Right lobe of liver (tissue), 6 donors: Measurements from ENCODE around the gene ST6GALNAC6. TPM values are rescaled to one million over a fixed set of nuclear protein-coding genes. Genes with fewer than 3 reads are reported as not detected.

Source experiments
- ATAC-seq, 4 donors: fragments of 200-7000 bp; cut with Tn5 transposase; one replicate each; pipeline ENCODE4 v1.9.1; 2020; ENCODE audit warnings: mild to moderate bottlenecking in 4 of 4, moderate library complexity in 4 of 4
- DNase-seq, 3 donors: peaks; one replicate each; pipeline ENCODE4 v3.0.0-alpha.2; 2020
- H3K27ac ChIP-seq, 3 donors: fragments of 200-600 bp; one replicate each; pipeline ENCODE4 v1.8.0; 2022
- H3K27me3 ChIP-seq, 2 donors: fragments of 200-600 bp; one replicate each; pipeline ENCODE4 v1.8.0; 2022
- H3K36me3 ChIP-seq, 4 donors: fragments of 200-600 bp; sonication (generic) in 1 of 4; one replicate each; pipeline versions ENCODE4 v1.5.1 to v1.8.0; 2017 to 2022; ENCODE audit warnings: control low read depth in 1 of 4
- H3K4me1 ChIP-seq, 4 donors: fragments of 200-600 bp; sonication (generic) in 1 of 4; one replicate each; pipeline versions ENCODE4 v1.5.1 to v1.8.0; 2017 to 2022; ENCODE audit warnings: control low read depth in 1 of 4
- H3K4me3 ChIP-seq, 3 donors: fragments of 200-600 bp; one replicate each; pipeline ENCODE4 v1.8.0; 2022
- H3K9me3 ChIP-seq, 4 donors: fragments of 200-600 bp; sonication (generic) in 1 of 4; one replicate each; pipeline versions ENCODE4 v1.5.1 to v1.8.0; 2017 to 2022; ENCODE audit warnings: control low read depth in 1 of 4
- POLR2A ChIP-seq: fragments of 450-650 bp; IDR thresholded peaks from one replicate; pipeline ENCODE4 v1.6.1; 2017; ENCODE audit warnings: antibody characterized with exemption, mild to moderate bottlenecking
- WGBS: methylation state at CpG from one replicate; pipeline ENCODE4 v1.1.6; 2018; ENCODE audit warnings: low coverage, low lambda C conversion rate; ENCODE audit not compliant: insufficient coverage; ENCODE audit errors: missing lambda C conversion rate; 5-methylcytosine and 5-hydroxymethylcytosine counted together
- intact Hi-C, 2 donors: fragments of 100-400 bp; cut with DNase I; formaldehyde crosslinking; loops; one replicate each; pipeline versions ENCODE4 v1.11.2 to v1.14.1; 2022
- total RNA-seq, 6 experiments: library from RNA; depleted of rRNA in 2 of 6; stranded (reverse); fragments of >200 nt in 2 of 6; fragmentation: NEBNext Ultra II Directional in 3 of 6; extraction: Animal tissue kit (Norgen Biotek cat#: 25700) in 3 of 6; gene quantifications; one replicate each; pipeline versions ENCODE4 v1.1.0 to v1.2.4, GENCODE V29; 2016 to 2023
- TF ChIP-seq, protein P1 (sequence below), 4 donors: fragments of 200-600 bp in 3 of 4; fragments of 450-650 bp in 1 of 4; IDR thresholded peaks; one replicate each; pipeline versions ENCODE4 v1.5.1 to v1.8.0; 2016 to 2022; ENCODE audit warnings: antibody characterized with exemption in 4 of 4, mild to moderate bottlenecking in 2 of 4
- donor health status: DM: no; HTN: yes; CAD: no.
- donor health status: DM: no; HTN: no; CAD: no.
- donor health status: DM: no; HTN: no; CAD: no.
- donor health status: DM: no; HTN: yes; CAD: no.
- donor health status: DM: no; HTN: yes; CAD: no.

Gene ST6GALNAC6
- total RNA-seq, 6 experiments from 2014 or later: 22.5 to 40.3 (median 29.8) TPM

DNA sequence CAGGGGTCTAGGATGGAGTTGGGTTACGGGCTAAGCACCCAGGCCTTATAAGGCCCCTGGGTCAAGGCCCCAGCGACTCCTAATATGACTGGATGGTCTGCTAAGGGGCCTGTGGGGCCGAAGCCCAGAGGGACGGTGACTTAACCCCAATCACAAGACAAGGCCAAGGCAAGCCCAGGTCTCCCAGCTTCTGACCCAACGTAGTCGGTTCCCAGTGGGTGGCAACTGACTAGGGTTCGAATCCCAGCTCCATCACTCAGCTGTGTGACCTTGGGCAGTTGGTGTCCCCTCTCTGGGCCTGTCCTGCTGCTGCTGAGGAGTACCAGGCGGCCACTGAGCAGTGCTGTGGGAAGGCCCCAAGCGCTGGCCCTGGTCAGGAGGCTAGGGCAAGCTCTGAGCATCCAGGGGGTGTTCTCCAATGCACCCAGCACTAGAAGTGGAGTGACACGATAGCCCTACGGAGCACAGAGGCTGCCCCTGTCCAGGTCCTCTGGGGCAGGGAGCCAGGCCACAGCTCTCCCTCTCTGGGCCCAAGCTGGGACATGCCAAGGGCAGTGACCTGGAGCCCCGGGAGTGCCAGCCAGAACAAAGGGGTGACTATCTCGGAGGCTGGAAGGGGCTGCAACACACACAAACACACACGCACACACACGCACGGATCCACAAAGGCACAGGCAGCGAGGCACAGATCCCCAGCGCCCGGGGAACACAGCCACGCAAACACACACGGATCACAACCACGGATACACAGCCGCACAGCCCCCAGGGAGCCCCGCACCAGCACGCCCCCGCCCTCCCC is 22.4 kb downstream of the ST6GALNAC6 start:
- DNase-seq: peak; percentile 65 to 79 (median 76)
- Histone ChIP-seq H3K4me1 (peaks cover 0 to 29% (median 14%) of the 10 kb centered on the region in 4 donors), H3K36me3 (peaks cover 0 to 5% (median 0%) of the 10 kb centered on the region in 4 donors), H3K9me3 (no peaks in the 10 kb centered on the region), H3K27ac (peak overlapping the region in 1 of 3 donors; percentile 53), H3K4me3 (peak overlapping the region; percentile 63 to 73 (median 70)), H3K27me3 (no peaks in the 10 kb centered on the region)
- TF ChIP-seq POLR2A: no peak
- TF ChIP-seq, protein P1, sequence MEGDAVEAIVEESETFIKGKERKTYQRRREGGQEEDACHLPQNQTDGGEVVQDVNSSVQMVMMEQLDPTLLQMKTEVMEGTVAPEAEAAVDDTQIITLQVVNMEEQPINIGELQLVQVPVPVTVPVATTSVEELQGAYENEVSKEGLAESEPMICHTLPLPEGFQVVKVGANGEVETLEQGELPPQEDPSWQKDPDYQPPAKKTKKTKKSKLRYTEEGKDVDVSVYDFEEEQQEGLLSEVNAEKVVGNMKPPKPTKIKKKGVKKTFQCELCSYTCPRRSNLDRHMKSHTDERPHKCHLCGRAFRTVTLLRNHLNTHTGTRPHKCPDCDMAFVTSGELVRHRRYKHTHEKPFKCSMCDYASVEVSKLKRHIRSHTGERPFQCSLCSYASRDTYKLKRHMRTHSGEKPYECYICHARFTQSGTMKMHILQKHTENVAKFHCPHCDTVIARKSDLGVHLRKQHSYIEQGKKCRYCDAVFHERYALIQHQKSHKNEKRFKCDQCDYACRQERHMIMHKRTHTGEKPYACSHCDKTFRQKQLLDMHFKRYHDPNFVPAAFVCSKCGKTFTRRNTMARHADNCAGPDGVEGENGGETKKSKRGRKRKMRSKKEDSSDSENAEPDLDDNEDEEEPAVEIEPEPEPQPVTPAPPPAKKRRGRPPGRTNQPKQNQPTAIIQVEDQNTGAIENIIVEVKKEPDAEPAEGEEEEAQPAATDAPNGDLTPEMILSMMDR (IDR thresholded peaks at IDR 0.05): no peak
- intact Hi-C loops: loop anchor here (10.0 kb wide), 2 partner anchors 62 to 142 kb away; partner anchors contain the start of gene TOR2A (in 1 of the 2)
- peak; percentile 49 to 74 (median 68) for ATAC-seq
- WGBS: no CpG with 5 or more reads among the region's 26 CpGs

DNA sequence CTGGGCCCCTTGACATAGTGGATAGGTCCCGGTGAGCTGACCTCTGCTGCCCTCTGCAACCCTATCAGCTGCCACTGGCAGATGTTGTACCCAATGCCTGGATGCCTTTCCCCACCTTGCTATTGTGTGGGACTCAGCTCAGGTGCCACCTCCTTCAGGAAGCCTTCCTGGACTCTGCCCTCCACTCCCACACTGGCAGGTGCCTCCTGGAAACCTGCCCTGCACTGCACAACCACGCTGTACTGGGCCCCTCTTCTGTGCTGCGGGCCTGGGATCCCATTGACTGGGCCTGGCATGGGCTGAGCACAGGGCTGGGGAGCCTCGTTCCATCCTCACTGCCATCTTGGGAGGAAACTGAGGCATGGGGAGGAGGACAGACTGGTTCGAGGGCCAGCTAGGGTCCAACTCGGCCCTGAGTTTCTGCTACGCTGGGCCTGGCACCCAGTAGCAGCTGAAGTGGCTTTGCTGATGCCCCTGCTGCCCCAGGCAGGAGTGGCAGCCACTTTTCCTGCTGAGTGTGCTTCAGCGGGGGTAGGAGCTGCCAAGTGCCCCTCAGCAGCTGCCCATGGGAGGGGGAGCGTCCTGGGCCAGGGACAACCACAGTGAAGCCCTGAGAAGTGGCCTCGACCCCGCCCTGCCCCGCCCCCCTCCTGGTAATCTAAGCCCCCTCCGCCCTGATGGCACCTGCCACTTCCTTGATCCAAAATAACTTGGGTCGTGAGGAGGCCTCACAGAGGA is 23.2 kb downstream of the ST6GALNAC6 start:
- H3K27ac ChIP-seq: no peak overlapping the region
- peaks cover 0 to 29% (median 14%) of the 10 kb centered on the region in 4 donors for H3K4me1 ChIP-seq
- DNase-seq (peak in 1 of 3 donors; percentile 51), ATAC-seq (no peak)
- TF ChIP-seq, protein P1 (IDR thresholded peaks at IDR 0.05): no peak
- no peak for TF ChIP-seq POLR2A
- intact Hi-C loops: loop anchor here (10.0 kb wide), 2 partner anchors 61 to 141 kb away; partner anchors contain the start of gene TOR2A (in 1 of the 2)
- no peaks in the 10 kb centered on the region for H3K27me3 ChIP-seq
- H3K36me3 ChIP-seq: peaks cover 0 to 5% (median 0%) of the 10 kb centered on the region in 4 donors
- H3K9me3 ChIP-seq: no peaks in the 10 kb centered on the region
- no peak overlapping the region for H3K4me3 ChIP-seq
- 88% methylated on average over 1 of the region's 14 CpGs for WGBS

DNA sequence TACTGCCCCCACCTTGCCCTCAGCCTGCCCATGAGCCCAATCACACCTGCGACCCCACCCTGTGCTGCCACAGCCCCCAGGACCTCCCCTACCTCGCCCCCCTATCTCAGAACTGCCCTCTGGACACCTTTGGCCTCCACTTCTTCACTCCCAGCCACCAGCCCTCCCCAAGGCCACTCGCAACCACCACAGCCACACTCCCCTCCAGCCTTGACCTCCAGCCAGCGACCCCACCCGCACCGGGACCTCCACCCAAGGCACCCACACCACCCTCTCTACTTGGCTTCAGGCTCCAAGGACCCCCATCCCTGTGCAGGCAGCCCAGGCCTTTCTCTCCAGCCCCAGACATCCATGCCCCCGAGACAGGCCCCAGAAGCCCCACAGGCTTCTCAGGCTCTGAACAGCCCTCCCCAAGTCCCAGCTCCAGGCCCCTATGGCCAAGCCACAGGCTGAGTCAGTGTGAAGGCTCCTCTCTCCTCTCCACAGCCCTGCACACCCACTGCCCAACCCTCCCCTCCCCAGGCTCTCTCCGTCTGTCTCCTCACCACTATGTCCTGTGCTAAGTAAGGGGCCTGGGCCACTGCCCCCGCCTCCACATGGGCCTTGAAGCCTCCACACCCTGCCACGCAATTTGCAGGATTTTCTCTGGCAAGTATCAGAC is 24.0 kb downstream of the ST6GALNAC6 start:
- ATAC-seq (no peak), DNase-seq (no peak)
- Histone ChIP-seq H3K9me3 (no peaks in the 10 kb centered on the region), H3K4me1 (peaks cover 0 to 29% (median 14%) of the 10 kb centered on the region in 4 donors), H3K36me3 (peaks cover 0 to 5% (median 0%) of the 10 kb centered on the region in 4 donors), H3K27me3 (no peaks in the 10 kb centered on the region), H3K4me3 (no peak overlapping the region), H3K27ac (no peak overlapping the region)
- no peak for TF ChIP-seq POLR2A
- TF ChIP-seq, protein P1 (IDR thresholded peaks at IDR 0.05): no peak
- 85% methylated on average over 7 of the region's 10 CpGs for WGBS
- intact Hi-C loops: loop anchor here (10.0 kb wide), 2 partner anchors 61 to 141 kb away; partner anchors contain the start of gene TOR2A (in 1 of the 2)
